ENCODE results near the gene EVC.
A peak's percentile ranks its signal among the peaks of the same experiment; 100 is the strongest.
"Not testable (repeated sequence)": the region's sequence is repeated elsewhere in the genome, so short reads cannot be mapped to it uniquely, and the experiment has no call there.

Gene EVC

GRCh38 chr4:5809216-5809776 is 98.3 kb downstream of the EVC start:
- Histone ChIP-seq H3K4me1 (ENCODE audit: control insufficient read depth, insufficient read depth, low read length) (no peaks in the 10 kb centered on the region), H3K4me3 (ENCODE audit: low read length) (no peak overlapping the region), H3K9ac (ENCODE audit: low read length) (no peak overlapping the region), H3K9me3 (ENCODE audit: control insufficient read depth, low read length) (no peaks in the 10 kb centered on the region), H3K27me3 (replicated peaks; ENCODE audit: control insufficient read depth, insufficient read depth, low read length) (no peaks in the 10 kb centered on the region), H3K36me3 (ENCODE audit: control insufficient read depth, insufficient read depth, low read length, severe bottlenecking) (peaks cover 86% of the 10 kb centered on the region)
- no peak for DNase-seq (ENCODE audit: low read depth)

DNA sequence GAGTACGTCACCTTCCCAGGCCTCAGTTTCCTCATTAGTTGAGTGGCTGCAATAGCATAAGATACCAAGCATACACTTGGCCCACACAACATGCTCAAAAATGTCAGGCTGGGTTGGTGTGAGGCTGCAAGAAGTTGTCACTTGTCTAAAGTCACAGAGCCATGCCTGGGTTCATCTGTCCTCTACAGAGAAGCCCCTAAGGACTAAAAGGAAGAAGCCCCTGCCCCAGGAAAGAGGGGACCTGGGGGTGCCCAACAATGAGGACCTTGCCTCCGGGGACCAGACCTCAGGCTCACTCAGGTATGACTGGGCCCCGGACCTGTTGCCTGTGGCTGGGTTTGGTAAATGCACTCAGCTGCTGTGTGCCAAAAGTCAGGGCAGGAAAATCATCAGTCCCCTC is 99.2 kb downstream of the EVC start:
- no peak overlapping the region for H3K9ac ChIP-seq (ENCODE audit: low read length)
- H3K4me3 ChIP-seq (ENCODE audit: low read length): no peak overlapping the region
- H3K4me1 ChIP-seq (ENCODE audit: control insufficient read depth, insufficient read depth, low read length): no peaks in the 10 kb centered on the region
- no peaks in the 10 kb centered on the region for H3K27me3 ChIP-seq (replicated peaks; ENCODE audit: control insufficient read depth, insufficient read depth, low read length)
- H3K36me3 ChIP-seq (ENCODE audit: control insufficient read depth, insufficient read depth, low read length, severe bottlenecking): peaks cover 85% of the 10 kb centered on the region
- DNase-seq (ENCODE audit: low read depth): no peak
- no peaks in the 10 kb centered on the region for H3K9me3 ChIP-seq (ENCODE audit: control insufficient read depth, low read length)

DNA sequence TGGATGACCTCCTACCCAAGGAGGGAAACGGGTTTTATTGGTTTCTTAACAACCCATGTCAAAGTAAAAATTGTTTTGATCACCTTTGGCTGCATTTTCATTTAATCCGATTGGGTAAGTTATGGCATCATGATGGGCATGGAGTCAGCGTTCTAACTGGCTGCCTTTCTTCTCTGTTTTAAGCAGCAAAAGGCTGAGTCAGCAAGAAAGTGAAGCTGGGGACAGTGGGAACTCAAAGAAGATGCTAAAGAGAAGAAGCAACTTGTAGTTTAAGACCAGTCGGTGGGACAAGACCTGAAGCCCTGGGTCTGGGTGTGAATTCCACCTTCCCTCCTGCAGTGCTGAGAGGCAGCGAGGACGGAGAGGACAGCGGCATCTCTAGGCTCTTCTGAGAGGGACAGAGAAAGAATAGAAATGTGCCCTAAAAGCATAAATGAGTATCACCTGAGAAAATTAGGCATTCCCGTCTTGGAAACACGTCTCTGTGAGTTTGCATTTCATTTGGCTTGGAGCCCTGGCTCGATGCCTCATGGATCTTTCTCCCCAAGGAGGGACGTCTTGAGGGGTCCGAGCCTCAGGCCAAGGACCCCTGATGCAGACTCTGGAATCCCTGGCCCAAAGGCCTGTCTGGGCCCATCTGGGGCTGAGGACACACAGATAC is 99.9 kb downstream of the EVC start:
- DNase-seq (ENCODE audit: low read depth): no peak
- Histone ChIP-seq H3K9me3 (ENCODE audit: control insufficient read depth, low read length) (no peaks in the 10 kb centered on the region), H3K36me3 (ENCODE audit: control insufficient read depth, insufficient read depth, low read length, severe bottlenecking) (peaks cover 80% of the 10 kb centered on the region)

GRCh38 chr4:5812057-5812456 is 101.1 kb downstream of the EVC start:
- H3K4me1 ChIP-seq (ENCODE audit: control insufficient read depth, insufficient read depth, low read length); H3K9me3 ChIP-seq (ENCODE audit: control insufficient read depth, low read length); DNase-seq (ENCODE audit: low read depth); H3K27me3 ChIP-seq (replicated peaks; ENCODE audit: control insufficient read depth, insufficient read depth, low read length); H3K9ac ChIP-seq (ENCODE audit: low read length); H3K4me3 ChIP-seq (ENCODE audit: low read length): not testable (repeated sequence)
- H3K36me3 ChIP-seq (ENCODE audit: control insufficient read depth, insufficient read depth, low read length, severe bottlenecking): peaks cover 77% of the 10 kb centered on the region

More for the DNA sequence above, 99.9 kb downstream of the EVC start:
- Histone ChIP-seq H3K27me3 (replicated peaks; ENCODE audit: control insufficient read depth, insufficient read depth, low read length) (no peaks in the 10 kb centered on the region), H3K4me3 (ENCODE audit: low read length) (no peak overlapping the region), H3K9ac (ENCODE audit: low read length) (no peak overlapping the region), H3K4me1 (ENCODE audit: control insufficient read depth, insufficient read depth, low read length) (no peaks in the 10 kb centered on the region)

GRCh38 chr4:5812506-5813229 is 101.7 kb downstream of the EVC start:
- H3K4me3 ChIP-seq (ENCODE audit: low read length): no peak overlapping the region
- no peaks in the 10 kb centered on the region for H3K27me3 ChIP-seq (replicated peaks; ENCODE audit: control insufficient read depth, insufficient read depth, low read length)
- no peak overlapping the region for H3K9ac ChIP-seq (ENCODE audit: low read length)
- peak; percentile 88 for DNase-seq (ENCODE audit: low read depth)
- peaks cover 74% of the 10 kb centered on the region for H3K36me3 ChIP-seq (ENCODE audit: control insufficient read depth, insufficient read depth, low read length, severe bottlenecking)
- H3K9me3 ChIP-seq (ENCODE audit: control insufficient read depth, low read length): no peaks in the 10 kb centered on the region
- no peaks in the 10 kb centered on the region for H3K4me1 ChIP-seq (ENCODE audit: control insufficient read depth, insufficient read depth, low read length)

DNA sequence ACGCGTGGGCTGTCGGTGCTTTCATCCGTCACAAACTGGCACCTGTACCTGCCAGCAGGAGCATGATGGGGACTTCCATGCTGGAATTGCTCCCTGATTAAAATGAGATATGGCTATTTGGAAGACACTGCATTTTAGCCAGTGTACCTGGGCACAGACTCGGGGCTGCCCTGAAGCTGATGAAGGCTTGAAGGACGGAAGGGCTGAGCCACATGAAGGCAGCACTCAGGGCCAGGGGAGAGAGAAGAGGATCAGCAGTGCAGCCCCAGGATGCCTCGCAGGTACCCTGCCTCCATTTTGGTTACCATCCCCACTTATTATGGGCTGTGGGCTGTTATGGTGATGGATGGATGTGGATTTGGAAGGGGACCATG is 102.9 kb downstream of the EVC start:
- DNase-seq (ENCODE audit: low read depth): no peak
- H3K27me3 ChIP-seq (replicated peaks; ENCODE audit: control insufficient read depth, insufficient read depth, low read length): no peaks in the 10 kb centered on the region
- no peak overlapping the region for H3K4me3 ChIP-seq (ENCODE audit: low read length)
- H3K9ac ChIP-seq (ENCODE audit: low read length): no peak overlapping the region
- no peaks in the 10 kb centered on the region for H3K9me3 ChIP-seq (ENCODE audit: control insufficient read depth, low read length)
- H3K4me1 ChIP-seq (ENCODE audit: control insufficient read depth, insufficient read depth, low read length): no peaks in the 10 kb centered on the region
- H3K36me3 ChIP-seq (ENCODE audit: control insufficient read depth, insufficient read depth, low read length, severe bottlenecking): peaks cover 71% of the 10 kb centered on the region

DNA sequence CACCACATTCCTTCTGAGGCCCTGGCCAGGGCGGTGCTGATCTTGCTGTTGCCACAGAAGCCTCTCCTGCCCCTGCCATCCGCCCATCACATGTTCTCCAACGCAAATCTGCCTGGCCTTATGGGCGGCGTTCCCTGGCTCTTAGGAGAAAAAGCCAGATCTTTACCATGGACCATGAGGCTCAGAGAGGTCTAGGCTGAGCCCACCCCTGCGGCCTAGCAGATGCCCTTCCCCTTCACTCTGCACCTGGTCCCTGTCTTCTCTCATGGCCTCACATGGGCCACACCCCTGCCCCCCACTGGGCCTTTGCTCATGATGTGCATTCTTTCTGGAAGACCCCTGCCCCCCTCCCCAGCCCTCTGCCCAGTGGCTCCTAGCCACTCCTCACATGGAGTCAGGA is 103.4 kb downstream of the EVC start:
- DNase-seq (ENCODE audit: low read depth): no peak
- no peak overlapping the region for H3K9ac ChIP-seq (ENCODE audit: low read length)
- H3K4me3 ChIP-seq (ENCODE audit: low read length): no peak overlapping the region
- H3K4me1 ChIP-seq (ENCODE audit: control insufficient read depth, insufficient read depth, low read length): no peaks in the 10 kb centered on the region
- no peaks in the 10 kb centered on the region for H3K27me3 ChIP-seq (replicated peaks; ENCODE audit: control insufficient read depth, insufficient read depth, low read length)
- H3K36me3 ChIP-seq (ENCODE audit: control insufficient read depth, insufficient read depth, low read length, severe bottlenecking): peaks cover 70% of the 10 kb centered on the region
- no peaks in the 10 kb centered on the region for H3K9me3 ChIP-seq (ENCODE audit: control insufficient read depth, low read length)

DNA sequence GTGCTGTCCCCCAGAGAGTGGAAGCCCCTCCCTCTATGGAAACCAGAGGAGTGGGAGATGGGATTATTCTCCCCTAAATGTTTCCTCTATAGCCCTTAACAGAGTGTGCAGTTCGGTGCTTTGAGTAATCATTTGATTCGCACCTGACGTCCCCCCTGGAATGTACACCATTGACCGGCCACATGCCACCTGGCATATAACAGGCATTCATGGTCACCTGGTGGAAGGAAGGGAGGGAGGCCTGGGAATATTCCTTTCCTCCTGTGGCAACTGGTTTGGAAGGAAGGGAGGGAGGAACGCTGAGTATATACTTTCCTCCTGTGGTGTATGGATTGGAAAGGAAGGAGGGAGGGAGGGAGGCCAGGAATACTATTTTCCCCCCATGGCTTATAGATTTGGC is 104.6 kb downstream of the EVC start:
- DNase-seq (ENCODE audit: low read depth): no peak

GRCh38 chr4:5816101-5816500 is 105.1 kb downstream of the EVC start:
- peaks cover 70% of the 10 kb centered on the region for H3K36me3 ChIP-seq (ENCODE audit: control insufficient read depth, insufficient read depth, low read length, severe bottlenecking)

More for the DNA sequence above, 104.6 kb downstream of the EVC start:
- Histone ChIP-seq H3K4me1 (ENCODE audit: control insufficient read depth, insufficient read depth, low read length) (no peaks in the 10 kb centered on the region), H3K36me3 (ENCODE audit: control insufficient read depth, insufficient read depth, low read length, severe bottlenecking) (peaks cover 70% of the 10 kb centered on the region), H3K9me3 (ENCODE audit: control insufficient read depth, low read length) (no peaks in the 10 kb centered on the region), H3K4me3 (ENCODE audit: low read length) (no peak overlapping the region), H3K9ac (ENCODE audit: low read length) (no peak overlapping the region), H3K27me3 (replicated peaks; ENCODE audit: control insufficient read depth, insufficient read depth, low read length) (no peaks in the 10 kb centered on the region)

GRCh38 chr4:5816851-5817375 is 105.9 kb downstream of the EVC start:
- H3K9ac ChIP-seq (ENCODE audit: low read length): no peak overlapping the region
- no peaks in the 10 kb centered on the region for H3K4me1 ChIP-seq (ENCODE audit: control insufficient read depth, insufficient read depth, low read length)
- H3K27me3 ChIP-seq (replicated peaks; ENCODE audit: control insufficient read depth, insufficient read depth, low read length): no peaks in the 10 kb centered on the region
- no peak for DNase-seq (ENCODE audit: low read depth)
- peaks cover 69% of the 10 kb centered on the region for H3K36me3 ChIP-seq (ENCODE audit: control insufficient read depth, insufficient read depth, low read length, severe bottlenecking)
- H3K4me3 ChIP-seq (ENCODE audit: low read length): no peak overlapping the region
- H3K9me3 ChIP-seq (ENCODE audit: control insufficient read depth, low read length): no peaks in the 10 kb centered on the region

More at GRCh38 chr4:5816101-5816500, 105.1 kb downstream of the EVC start:
- no peak overlapping the region for H3K9ac ChIP-seq (ENCODE audit: low read length)
- no peak overlapping the region for H3K4me3 ChIP-seq (ENCODE audit: low read length)
- no peak for DNase-seq (ENCODE audit: low read depth)
- H3K9me3 ChIP-seq (ENCODE audit: control insufficient read depth, low read length): no peaks in the 10 kb centered on the region
- no peaks in the 10 kb centered on the region for H3K4me1 ChIP-seq (ENCODE audit: control insufficient read depth, insufficient read depth, low read length)
- no peaks in the 10 kb centered on the region for H3K27me3 ChIP-seq (replicated peaks; ENCODE audit: control insufficient read depth, insufficient read depth, low read length)

GRCh38 chr4:5821665-5822358 is 110.8 kb downstream of the EVC start:
- no peaks in the 10 kb centered on the region for H3K9me3 ChIP-seq (ENCODE audit: control insufficient read depth, low read length)
- no peaks in the 10 kb centered on the region for H3K27me3 ChIP-seq (replicated peaks; ENCODE audit: control insufficient read depth, insufficient read depth, low read length)
- peak; percentile 6 for DNase-seq (ENCODE audit: low read depth)
- no peak overlapping the region for H3K9ac ChIP-seq (ENCODE audit: low read length)
- no peak overlapping the region for H3K4me3 ChIP-seq (ENCODE audit: low read length)
- H3K36me3 ChIP-seq (ENCODE audit: control insufficient read depth, insufficient read depth, low read length, severe bottlenecking): peaks cover 58% of the 10 kb centered on the region
- H3K4me1 ChIP-seq (ENCODE audit: control insufficient read depth, insufficient read depth, low read length): peaks cover under 1% of the 10 kb centered on the region

All from adipocyte (in vitro differentiated cells).